ENCODE measurements around the gene PPM1A. TPM values are rescaled to one million over a fixed set of nuclear protein-coding genes. Genes with fewer than 3 reads are reported as not detected.

PPM1A gene
- total RNA-seq, 1 experiment from 2014 or later, result 41.7 TPM

- Histone ChIP-seq H3K4me2 (ENCODE audit: insufficient read depth, insufficient read length, low read length) (no peak overlapping the region), H2BK15ac (ENCODE audit: low read depth, low read length) (no peak overlapping the region), H4K5ac (ENCODE audit: insufficient read length, low read depth, low read length) (no peak overlapping the region), H4K8ac (replicated peaks; ENCODE audit: insufficient read length, low read depth, low read length) (no peak overlapping the region), H2BK12ac (ENCODE audit: insufficient read length, low read depth, low read length) (no peak overlapping the region), H2BK5ac (ENCODE audit: insufficient read length, low read length) (no peak overlapping the region), H3K79me1 (ENCODE audit: insufficient read depth, low read depth, low read length, poor library complexity, severe bottlenecking) (no peaks in the 10 kb centered on the region), H3K4ac (ENCODE audit: low read depth, low read length) (no peak overlapping the region), H3K27ac (ENCODE audit: insufficient read length, low read depth, low read length) (no peak overlapping the region), H3K56ac (ENCODE audit: insufficient read length, low read depth, low read length) (no peak overlapping the region), H3K23ac (ENCODE audit: insufficient read length, low read depth, low read length) (no peak overlapping the region), H2BK120ac (ENCODE audit: low read depth, low read length, poor library complexity, severe bottlenecking) (no peak overlapping the region), H3K23me2 (ENCODE audit: insufficient read length, low read depth, low read length, poor library complexity, severe bottlenecking) (peaks cover 8% of the 10 kb centered on the region), H4K91ac (ENCODE audit: insufficient read length, low read depth, low read length) (no peak overlapping the region), H2AFZ (ENCODE audit: low read length) (no peak overlapping the region), H3K4me1 (ENCODE audit: insufficient read depth, low read length) (peaks cover 7% of the 10 kb centered on the region; the same call in 1 of the 2 replicates), H3K27me3 (ENCODE audit: insufficient read depth, low read length) (no peaks in the 10 kb centered on the region), H3T11ph (ENCODE audit: low read length) (no peak overlapping the region), H2AK5ac (ENCODE audit: insufficient read length, low read length) (no peak overlapping the region), H3K9ac (ENCODE audit: extremely low read depth, insufficient read length, low read length) (no peak overlapping the region), H3K14ac (ENCODE audit: insufficient read depth, low read length) (no peak overlapping the region), H3K9me3 (ENCODE audit: control insufficient read depth, low read depth, low read length) (peaks cover 5% of the 10 kb centered on the region), H3K79me2 (ENCODE audit: insufficient read depth, low read length) (no peaks in the 10 kb centered on the region), H3K18ac (ENCODE audit: insufficient read length, low read depth, low read length) (no peak overlapping the region), H2BK20ac (ENCODE audit: low read depth, low read length, poor library complexity, severe bottlenecking) (no peak overlapping the region), H4K20me1 (ENCODE audit: control insufficient read depth, insufficient read depth, insufficient read length) (no peaks in the 10 kb centered on the region)
- H3K27me3 Mint-ChIP-seq (ENCODE audit: low read depth), result peaks cover 5% of the 10 kb centered on the region
- no peak overlapping the region for H3K4me3 Mint-ChIP-seq
- H3K9me3 Mint-ChIP-seq, result peaks cover 0 to 3% of the 10 kb centered on the region in 2 experiments; a peak in 3 of 5 replicates
- no peak overlapping the region for H3K27ac Mint-ChIP-seq
- WGBS (ENCODE audit: extremely low coverage, insufficient read length, low lambda C conversion rate), result no CpG with 5 or more reads among the region's 2 CpGs
- no peak for DNase-seq
- TF ChIP-seq, protein P1, sequence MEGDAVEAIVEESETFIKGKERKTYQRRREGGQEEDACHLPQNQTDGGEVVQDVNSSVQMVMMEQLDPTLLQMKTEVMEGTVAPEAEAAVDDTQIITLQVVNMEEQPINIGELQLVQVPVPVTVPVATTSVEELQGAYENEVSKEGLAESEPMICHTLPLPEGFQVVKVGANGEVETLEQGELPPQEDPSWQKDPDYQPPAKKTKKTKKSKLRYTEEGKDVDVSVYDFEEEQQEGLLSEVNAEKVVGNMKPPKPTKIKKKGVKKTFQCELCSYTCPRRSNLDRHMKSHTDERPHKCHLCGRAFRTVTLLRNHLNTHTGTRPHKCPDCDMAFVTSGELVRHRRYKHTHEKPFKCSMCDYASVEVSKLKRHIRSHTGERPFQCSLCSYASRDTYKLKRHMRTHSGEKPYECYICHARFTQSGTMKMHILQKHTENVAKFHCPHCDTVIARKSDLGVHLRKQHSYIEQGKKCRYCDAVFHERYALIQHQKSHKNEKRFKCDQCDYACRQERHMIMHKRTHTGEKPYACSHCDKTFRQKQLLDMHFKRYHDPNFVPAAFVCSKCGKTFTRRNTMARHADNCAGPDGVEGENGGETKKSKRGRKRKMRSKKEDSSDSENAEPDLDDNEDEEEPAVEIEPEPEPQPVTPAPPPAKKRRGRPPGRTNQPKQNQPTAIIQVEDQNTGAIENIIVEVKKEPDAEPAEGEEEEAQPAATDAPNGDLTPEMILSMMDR (conservative IDR thresholded peaks at IDR 0.05), result no peak
- peaks cover 19 to 23% of the 10 kb centered on the region in 2 experiments for H3K4me1 Mint-ChIP-seq
- no peaks in the 10 kb centered on the region; a peak in 2 of 7 replicates for H3K36me3 Mint-ChIP-seq (ENCODE audit: insufficient read depth in 1 of 3, low read depth in 3 of 3)
Measured at GRCh38 chr14:60324837-60325236, 75.8 kb downstream of the PPM1A start.

Data from H9 (cell line).